Measurements from ENCODE around the gene NEGR1.

NEGR1 gene

DNA sequence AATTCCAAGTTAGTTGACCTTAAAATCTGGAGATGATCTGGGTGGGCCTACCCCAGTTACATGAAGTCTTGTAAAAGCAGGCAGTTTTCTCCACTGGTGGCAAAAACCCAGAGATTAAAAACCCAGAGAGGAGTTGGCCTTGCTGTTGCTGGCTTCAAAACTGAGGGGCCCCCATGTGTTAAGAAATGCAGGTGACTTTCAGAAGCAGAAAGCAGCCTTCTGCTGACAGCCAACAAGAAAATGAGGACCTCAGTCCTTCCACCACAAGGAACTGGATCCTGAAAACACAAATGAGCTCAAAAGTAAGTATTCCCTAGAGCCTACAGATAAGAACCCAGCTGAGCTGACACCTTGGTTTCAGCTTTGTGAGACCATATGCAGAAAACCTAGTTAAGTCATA is 857.8 kb downstream of the NEGR1 start:
- no peak for DNase-seq

DNA sequence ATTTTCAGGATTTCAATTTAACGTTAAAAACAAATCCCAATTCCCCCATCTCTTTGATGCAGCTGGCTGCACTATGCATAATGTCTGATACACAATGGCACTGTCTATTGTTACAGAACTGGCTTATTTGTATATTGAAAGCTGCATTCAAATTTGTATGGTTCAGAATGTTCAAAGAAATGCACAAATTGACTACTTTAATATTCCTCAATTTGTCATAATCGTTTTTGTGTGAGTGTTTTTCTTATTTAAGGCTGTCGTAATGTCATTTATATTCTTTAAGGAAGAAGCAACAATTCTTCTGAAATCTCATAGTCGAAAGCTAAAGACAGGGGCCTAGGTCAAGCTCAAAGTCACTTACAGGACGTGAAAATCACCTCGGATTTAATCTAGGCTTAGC is 860.1 kb downstream of the NEGR1 start:
- DNase-seq = no peak

GRCh38 chr1:71417421-71417820 is 864.9 kb downstream of the NEGR1 start:
- DNase-seq = no peak

DNA sequence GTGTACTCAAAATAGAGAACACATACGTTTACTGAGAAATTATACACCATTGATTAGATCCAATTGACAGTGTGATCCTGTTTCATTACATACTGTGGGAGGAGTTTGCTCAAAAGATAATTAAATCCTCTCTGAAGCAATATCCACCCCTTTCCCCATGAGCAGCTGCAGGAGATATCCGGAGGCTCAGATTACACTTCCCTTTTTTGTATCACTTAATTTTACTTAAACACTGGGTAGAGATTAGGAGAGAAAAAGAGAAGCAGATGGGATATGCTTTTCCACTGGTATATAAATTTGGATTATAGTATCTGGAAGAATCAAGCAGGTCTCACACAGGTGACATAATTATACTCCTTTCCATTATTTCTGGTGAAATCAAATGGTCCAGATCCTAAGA is 868.2 kb downstream of the NEGR1 start:
- DNase-seq = no peak

- DNase-seq = no peak
These were observed 868.7 kb downstream of the NEGR1 start for GRCh38 chr1:71413441-71414175.

GRCh38 chr1:71400050-71400449 is 882.3 kb downstream of the NEGR1 start:
- DNase-seq = no peak

- DNase-seq = no peak
These were observed 882.7 kb downstream of the NEGR1 start for GRCh38 chr1:71399594-71399993.

DNA sequence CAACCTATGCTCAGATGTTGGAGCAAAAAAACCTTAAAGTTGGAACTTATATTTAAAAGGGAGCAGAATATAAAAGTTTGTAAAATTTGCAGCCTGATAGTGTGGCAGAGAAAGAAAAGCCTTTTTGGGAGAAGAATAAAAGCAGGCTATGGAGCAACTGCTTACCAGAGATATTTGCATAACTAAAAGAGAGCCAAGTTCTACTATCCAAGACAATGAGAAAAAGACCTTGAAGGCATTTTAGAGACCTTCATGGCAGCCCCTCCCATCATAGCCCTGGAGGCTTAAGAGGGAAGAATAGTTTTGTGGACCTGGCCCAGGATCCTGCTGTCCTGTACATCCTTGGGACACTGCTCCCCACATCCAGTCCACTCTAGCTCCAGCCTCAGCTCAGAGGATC is 889.0 kb downstream of the NEGR1 start:
- no peak for DNase-seq

GRCh38 chr1:71390518-71390917 is 891.8 kb downstream of the NEGR1 start:
- no peak for DNase-seq

- no peak for DNase-seq
These were observed 904.5 kb downstream of the NEGR1 start for GRCh38 chr1:71377886-71378285.

DNA sequence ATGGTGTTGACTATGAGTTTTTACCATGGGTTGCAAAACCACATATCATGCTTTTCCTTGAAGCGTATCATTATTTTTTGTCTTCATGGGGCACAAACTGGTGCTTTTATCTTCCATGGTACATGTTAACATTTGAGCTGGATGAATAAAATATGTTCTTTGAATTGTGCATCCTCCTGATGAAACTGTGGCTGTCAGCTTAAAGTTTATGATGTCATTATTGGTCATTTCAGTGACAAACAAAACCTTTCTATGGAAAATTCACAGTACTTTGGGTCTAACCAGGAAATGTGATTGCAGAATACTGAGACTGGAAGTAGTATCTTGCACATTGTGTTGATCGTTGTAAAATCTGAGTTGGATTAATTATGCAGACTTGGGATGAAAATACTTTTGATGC is 909.8 kb downstream of the NEGR1 start:
- DNase-seq = no peak

DNA sequence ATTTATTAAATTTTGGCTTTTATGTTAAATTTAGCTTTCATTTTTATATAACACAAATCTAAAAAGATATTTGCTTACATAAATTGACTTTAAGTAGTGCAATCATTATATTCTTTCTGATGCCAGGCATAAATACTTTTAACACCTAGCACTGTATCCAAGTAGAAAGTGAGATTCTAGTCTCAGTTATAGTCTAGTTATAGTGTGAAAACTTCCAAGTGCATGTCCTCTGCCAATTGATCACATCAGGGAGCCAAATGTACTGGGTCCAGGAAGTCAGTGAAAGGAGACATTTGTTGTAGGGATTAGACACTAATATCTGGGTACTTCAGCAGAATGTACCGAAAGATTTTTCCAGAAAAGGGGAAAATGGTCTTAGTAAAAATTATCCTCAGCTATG is 910.8 kb downstream of the NEGR1 start:
- no peak for DNase-seq

DNA sequence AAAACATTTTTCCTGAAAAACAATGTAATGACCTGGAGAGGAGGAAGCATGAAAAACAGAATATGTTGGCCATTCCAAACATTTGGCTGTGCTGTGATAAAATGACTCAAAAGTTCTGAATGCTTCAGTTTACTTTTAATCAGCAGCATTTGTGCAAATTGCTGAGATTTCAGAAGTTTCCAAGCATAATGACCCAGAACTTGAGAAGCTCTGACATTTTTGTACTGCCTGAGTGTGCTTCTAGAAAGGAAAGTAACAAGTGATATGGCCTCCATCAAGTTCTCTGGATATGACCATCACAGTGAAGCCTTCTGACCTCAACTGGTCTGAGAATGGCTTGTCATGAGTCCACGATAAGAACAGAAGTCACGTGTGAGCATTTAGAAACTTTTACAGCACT is 918.1 kb downstream of the NEGR1 start:
- no peak for DNase-seq

GRCh38 chr1:71362691-71363090 is 919.6 kb downstream of the NEGR1 start:
- DNase-seq = no peak

DNA sequence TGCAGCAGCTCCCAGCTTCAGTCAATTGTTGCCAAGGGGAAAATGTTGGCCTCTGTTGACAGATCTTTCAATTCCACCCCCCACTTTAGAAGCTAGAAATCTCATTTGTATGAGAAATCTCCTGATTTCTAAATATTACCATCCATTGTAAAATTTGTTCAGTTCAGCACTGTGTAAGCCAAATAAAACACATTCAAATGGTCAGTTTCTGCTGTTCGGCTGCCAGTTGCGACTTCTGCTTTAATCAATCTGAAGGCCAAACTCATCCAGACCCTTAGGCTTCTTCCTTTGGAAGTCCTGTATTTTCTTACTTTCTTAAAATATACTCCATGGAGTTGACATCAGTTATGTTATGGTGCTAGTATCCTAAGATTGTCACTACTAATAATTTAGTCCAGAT is 920.3 kb downstream of the NEGR1 start:
- DNase-seq = no peak

DNA sequence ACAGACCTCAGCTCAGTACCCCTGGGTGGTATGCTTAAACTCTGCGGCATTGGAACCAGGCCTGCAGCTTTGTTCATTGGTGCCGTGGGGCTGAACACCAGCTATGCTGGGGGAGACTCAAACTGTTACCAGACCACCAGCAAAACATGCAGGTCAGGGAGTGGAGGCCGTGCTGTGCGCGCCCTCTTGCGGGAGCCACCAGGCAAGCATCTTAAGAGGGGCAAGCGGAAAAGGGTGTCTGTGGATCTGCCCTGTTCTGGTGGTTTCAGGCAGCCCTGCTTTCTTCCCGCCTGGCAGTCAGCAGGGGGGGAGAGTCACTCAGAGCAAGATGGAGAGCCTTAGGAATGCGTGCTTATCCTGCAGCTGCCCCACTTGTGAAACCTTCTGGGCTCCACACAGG is 924.6 kb downstream of the NEGR1 start:
- DNase-seq = no peak

DNA sequence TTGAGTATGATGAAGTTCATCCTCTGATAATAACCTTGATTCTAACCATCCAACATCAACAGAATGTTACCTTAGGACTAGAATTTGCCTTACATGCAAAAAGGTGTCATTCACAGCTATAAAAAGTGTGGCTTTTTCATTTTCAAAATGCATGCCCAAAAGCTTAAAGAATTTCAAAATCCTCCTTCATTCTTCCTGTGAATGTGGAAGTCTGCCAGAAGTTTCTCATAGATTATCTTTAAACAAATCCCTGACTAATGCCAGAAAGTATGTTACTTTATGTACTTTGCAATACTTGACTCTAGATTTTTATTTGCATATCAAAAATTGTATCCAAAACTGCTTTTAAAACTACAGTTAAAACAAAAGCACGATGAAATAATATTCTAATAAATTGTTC is 930.9 kb downstream of the NEGR1 start:
- no peak for DNase-seq

DNA sequence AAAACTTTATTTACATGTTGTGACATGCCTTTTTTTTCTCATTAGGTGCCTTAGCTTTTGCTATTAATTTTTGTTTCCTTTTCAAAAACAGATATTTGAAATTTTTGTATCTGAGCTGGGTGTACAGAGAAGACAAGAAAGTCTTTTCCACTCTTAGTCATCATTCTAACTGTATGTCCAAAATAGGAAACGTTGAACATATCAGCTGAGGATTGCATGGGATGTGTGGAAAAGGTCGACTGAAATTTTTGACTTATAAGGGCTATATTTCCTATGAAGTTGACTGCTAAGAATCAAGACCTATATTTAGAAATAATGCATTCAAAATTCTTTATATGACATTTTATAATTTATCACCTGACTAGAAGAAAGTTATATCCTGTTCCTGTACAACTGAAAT is 931.5 kb downstream of the NEGR1 start:
- no peak for DNase-seq

DNA sequence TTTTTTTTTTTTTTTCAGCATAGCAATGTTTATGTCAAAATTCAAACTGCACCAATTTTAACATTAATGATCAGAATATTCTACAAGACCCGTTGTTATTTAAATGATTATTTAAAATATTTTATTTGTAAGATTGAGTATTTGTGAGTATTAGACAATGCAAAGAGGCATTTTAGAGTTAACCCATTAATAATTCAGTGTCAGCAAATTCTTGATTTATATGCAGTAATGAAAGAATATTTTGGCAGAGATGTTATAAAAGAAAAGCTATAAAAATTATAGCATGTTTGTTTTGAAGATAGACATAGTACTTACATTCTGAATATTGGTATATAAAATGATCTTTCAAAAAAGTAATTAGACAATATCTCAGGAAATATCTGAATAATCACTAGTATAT is 932.0 kb downstream of the NEGR1 start:
- DNase-seq = no peak
